Erythroblast (primary cell): ENCODE results near the gene DNASE1L1.

Experiments
- GATA1 ChIP-seq: IDR thresholded peaks from 2 replicates; pipeline ENCODE4 v1.6.1; 2011; ENCODE audit warnings: low read depth, mild to moderate bottlenecking, control low read depth, low read length, moderate library complexity
- POLR2A ChIP-seq: IDR thresholded peaks from 2 replicates; pipeline ENCODE4 v1.6.1; 2011; ENCODE audit warnings: mild to moderate bottlenecking, low read length

GRCh38 chrX:154356596-154356995 is 52.5 kb downstream of the DNASE1L1 start:
- no peak for TF ChIP-seq POLR2A
- TF ChIP-seq GATA1: no peak
